Measurements from ENCODE around the gene ROR2. TPM values are rescaled to one million over a fixed set of nuclear protein-coding genes. Genes with fewer than 3 reads are reported as not detected.
"Not testable (repeated sequence)": the region's sequence is repeated elsewhere in the genome, so short reads cannot be mapped to it uniquely, and the experiment has no call there.

Gene ROR2
- total RNA-seq, 1 donor from 2014 or later = 3.0 TPM

- intact Hi-C loops (cut with DNase I) = no loop called here
- ATAC-seq = no peak
- DNase-seq (ENCODE audit: low spot score) = peak; percentile 49
Measured at GRCh38 chr9:91815896-91816295, 134.1 kb downstream of the ROR2 start.

GRCh38 chr9:91814753-91815152 lies 135.3 kb downstream of the ROR2 start:
- peak; percentile 36 for DNase-seq (ENCODE audit: low spot score)
- intact Hi-C loops (cut with DNase I) = no loop called here
- no peak for ATAC-seq

GRCh38 chr9:91814201-91814600 lies 135.8 kb downstream of the ROR2 start:
- intact Hi-C loops (cut with DNase I) = no loop called here
- ATAC-seq (no peak), DNase-seq (ENCODE audit: low spot score) (peak; percentile 22)

GRCh38 chr9:91813176-91813795 lies 136.7 kb downstream of the ROR2 start:
- DNase-seq (ENCODE audit: low spot score) = peak; percentile 31
- ATAC-seq = no peak
- intact Hi-C loops (cut with DNase I) = no loop called here

DNA sequence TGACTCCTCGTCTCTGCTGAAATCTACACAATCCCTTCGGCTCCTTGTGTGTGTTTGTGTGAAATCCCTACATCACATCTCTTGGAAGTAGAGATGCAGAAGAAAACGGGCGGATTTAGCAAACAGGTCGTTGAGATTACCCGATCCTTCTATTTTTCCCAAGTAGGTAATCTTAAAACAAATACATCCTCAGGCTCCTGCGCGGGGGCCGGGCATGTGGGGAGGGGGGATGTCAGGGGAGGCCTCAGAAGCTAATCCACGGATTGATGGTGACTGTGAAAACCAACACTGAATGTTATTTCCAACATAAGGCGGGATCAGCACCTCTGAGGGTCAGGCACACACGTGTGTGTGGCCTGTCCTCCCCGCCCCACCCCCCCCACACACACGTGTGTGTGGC lies 137.8 kb downstream of the ROR2 start:
- DNase-seq (ENCODE audit: low spot score) (no peak), ATAC-seq (no peak)
- intact Hi-C loops (cut with DNase I) = no loop called here

GRCh38 chr9:91811024-91811909 lies 138.8 kb downstream of the ROR2 start:
- intact Hi-C loops (cut with DNase I) = no loop called here
- DNase-seq (ENCODE audit: low spot score) (no peak), ATAC-seq (no peak)

DNA sequence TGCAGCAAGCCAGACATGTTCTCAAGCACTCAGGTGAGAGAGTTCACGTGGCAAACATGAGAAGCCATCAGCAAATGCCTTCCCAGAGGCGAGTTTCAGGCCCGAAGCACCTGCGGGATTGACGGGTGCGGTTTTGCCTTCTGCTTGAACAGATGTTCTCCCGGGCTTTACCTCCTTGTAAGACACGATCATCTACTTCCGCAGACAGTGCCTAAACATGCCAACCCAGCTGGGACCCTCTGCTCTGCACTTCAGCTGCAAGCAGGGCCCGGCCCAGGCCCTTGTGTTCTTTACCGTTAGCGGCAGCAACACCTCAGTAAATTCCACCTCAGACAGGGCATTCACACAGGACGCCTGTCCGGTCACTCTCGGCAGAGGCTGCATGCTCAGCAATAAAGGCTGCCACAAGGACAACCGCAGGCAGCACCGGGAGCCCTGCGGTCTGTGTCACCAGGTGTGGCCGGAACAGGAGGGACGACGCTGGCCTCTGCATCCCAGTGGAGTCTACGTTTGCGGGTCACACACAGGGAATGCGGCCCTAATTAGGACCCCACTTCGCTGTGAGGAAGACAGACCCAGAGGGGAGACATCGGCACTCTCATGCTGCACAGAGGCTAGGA lies 139.6 kb downstream of the ROR2 start:
- intact Hi-C loops (cut with DNase I) = no loop called here
- no peak for ATAC-seq
- no peak for DNase-seq (ENCODE audit: low spot score)

GRCh38 chr9:91809581-91810285 lies 140.3 kb downstream of the ROR2 start:
- no peak for DNase-seq (ENCODE audit: low spot score)
- intact Hi-C loops (cut with DNase I) = no loop called here
- ATAC-seq = no peak

- ATAC-seq (no peak), DNase-seq (ENCODE audit: low spot score) (no peak)
- intact Hi-C loops (cut with DNase I) = no loop called here
Measured at GRCh38 chr9:91807643-91808246, 142.3 kb downstream of the ROR2 start.

DNA sequence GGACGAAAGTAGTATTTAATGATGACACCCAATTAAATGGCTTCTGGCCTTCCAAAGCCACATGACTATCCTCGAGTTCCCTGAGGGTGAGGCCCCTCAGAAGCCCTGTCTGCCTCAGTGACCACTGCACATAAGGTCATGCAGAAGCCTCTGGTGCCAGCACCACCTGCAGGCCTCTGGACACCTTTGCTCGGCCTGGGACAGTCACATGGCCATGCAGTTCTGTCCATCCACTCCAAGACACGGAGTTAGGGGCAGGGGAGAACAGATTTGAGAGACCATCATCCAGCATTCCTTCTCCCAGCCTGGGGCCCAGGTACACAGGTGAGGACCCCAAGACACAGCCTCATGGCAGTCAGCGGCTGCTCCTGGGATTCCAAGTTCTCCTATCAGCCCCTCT lies 145.0 kb downstream of the ROR2 start:
- DNase-seq (ENCODE audit: low spot score) = no peak
- intact Hi-C loops (cut with DNase I) = no loop called here
- ATAC-seq = no peak

DNA sequence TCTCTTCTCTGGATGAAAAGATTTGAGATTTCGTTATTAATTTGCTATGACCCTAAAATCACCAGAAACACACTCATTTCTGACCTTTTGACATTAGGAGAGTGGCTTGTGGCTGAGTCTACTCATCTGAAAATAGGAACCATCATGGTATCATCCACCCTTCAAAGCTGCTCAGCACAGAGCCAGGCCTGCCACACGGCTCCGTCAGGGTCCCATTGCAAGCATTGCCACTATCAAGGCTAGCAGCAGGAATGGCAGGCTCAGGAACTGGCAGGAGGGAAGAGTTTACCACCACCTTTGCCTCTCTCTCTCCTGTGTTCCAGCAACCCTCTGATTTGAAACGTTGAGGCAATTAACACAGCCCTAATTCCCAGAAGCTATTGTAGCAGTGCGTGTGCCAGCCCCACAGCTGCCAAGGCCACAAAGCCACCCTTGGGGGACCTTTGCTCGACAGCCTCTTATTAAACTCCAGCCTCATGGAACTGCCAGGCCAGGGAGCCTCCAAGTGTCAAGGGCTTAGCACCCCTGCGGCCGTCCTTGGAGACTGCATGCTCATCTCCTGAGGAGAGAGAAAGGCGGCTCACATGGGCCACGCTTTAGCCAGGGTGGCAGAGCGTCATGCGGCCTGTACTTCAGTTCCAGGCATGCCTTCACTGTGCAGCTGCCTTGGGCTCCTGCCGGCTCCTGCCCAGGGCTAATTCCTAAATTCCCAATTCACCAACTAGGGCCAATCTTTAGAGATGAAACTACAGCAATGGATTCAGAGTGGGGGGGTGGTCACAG lies 145.9 kb downstream of the ROR2 start:
- ATAC-seq (no peak), DNase-seq (ENCODE audit: low spot score) (no peak)
- intact Hi-C loops (cut with DNase I) = no loop called here

DNA sequence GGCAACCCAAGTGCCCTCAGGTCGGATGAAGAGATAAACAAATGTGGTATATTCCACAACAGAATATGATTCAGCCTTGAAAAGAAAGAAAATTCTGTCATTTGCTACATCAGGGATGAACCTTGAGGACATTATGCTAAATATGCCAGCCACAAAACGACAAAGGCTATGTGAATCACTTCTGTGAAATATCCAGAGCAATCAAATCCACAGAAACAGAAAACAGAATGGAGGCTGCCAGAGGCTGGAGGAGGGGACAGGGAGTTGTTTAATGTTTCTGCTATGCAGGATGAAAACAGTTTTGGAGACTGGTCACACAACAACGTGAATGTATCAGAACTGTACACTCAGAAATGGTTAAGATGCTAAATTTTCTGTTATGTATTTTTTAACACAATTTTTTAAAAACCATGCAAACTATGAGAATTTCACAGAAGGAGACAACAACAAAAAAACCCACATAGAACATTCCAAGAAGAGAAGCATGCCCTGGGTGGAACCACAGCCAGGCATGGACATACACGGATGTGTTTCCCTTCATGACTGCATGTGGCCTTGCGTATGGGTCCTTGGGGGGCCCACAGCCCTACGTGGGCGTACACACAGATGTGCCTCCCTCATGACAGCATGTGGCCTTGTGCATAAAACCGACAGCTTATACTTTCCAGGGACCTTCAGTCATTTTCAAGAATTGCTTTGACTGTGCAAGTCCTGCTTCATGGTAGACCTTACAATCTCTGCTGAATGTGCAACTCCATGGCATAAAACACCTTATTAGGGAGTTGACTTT lies 146.7 kb downstream of the ROR2 start:
- DNase-seq (ENCODE audit: low spot score) (no peak), ATAC-seq (no peak)
- intact Hi-C loops (cut with DNase I) = no loop called here

GRCh38 chr9:91802391-91802790 lies 147.6 kb downstream of the ROR2 start:
- ATAC-seq (no peak), DNase-seq (ENCODE audit: low spot score) (no peak)
- intact Hi-C loops (cut with DNase I) = no loop called here

GRCh38 chr9:91800473-91801030 lies 149.5 kb downstream of the ROR2 start:
- intact Hi-C loops (cut with DNase I) = no loop called here
- ATAC-seq (no peak), DNase-seq (ENCODE audit: low spot score) (no peak)

DNA sequence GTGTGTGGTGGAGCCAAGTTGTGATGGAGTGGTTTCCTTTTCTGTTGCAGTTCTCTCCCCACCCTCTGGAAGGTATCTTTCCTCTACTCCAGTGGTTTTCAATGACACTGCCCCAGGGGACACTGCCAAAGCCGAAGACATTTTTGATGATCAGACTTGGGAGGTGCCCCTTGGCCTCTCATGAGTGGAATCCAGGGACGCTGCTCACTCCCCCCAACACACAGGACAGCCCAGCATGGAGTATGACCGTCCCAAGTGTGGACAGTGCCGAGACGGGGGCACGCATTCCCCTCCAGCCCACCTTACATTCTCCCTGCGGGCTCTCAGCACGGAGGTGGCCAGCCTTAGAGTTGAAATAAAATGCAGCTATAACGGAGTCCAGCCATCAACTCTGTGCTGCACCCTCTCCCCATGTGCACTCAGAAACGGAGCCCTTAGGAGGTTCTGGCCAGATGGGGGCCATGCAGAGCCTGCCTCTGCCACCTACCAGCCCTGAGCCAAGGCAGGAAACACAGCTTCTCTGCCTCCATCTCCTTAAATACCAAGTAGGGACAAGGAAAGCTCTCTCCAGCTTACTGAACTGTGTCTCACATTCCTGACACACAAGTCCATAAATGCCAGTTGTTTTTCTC lies 150.8 kb downstream of the ROR2 start:
- no peak for DNase-seq (ENCODE audit: low spot score)
- intact Hi-C loops (cut with DNase I) = no loop called here
- ATAC-seq = no peak

DNA sequence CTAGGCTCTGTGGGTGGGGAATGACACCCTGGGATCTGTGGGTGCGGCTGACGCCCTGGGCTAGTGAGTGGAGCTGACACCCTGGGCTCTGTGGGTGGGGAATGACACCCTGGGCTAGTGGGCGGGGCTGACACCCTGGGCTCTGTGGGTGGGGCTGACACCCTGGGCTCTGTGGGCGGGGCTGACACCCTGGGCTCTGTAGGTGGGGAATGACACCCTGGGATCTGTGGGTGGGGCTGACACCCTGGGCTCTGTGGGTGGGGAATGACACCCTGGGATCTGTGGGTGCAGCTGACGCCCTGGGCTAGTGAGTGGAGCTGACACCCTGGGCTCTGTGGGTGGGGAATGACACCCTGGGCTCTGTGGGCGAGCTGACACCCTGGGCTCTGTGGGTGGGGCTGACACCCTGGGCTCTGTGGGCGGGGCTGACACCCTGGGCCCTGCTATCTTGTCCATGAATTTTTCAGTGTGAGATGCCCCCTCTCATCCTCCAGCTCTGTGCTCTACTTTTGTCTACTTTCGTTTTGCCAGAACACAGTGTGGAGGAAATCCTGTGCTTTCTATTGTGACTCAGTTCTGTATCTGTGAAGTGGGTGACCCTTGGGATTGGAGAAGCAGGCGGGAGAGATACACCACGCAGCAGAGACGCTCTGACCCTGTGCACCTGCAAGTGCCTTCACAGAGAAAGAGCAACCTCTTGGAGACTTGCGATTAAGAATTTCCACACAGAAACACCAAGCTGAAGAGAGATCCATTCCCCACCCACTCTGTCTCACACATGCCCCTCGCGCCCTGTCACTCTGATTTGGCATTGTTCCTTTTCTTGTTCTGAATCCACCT lies 151.5 kb downstream of the ROR2 start:
- intact Hi-C loops (cut with DNase I); ATAC-seq; DNase-seq (ENCODE audit: low spot score): not testable (repeated sequence)
